HCT116 (cell line): ENCODE data around the gene PLCG2. TPM values are rescaled to one million over a fixed set of nuclear protein-coding genes. Genes with fewer than 3 reads are reported as not detected.
A peak's percentile ranks its signal among the peaks of the same experiment; 100 is the strongest.

Experiments used
- ATAC-seq: fragments of 200-7000 bp; cut with Tn5 transposase; 2 replicates; pipeline ENCODE4 v1.9.1; 2020; ENCODE audit warnings: mild to moderate bottlenecking, moderate library complexity
- BruUV-seq: library from RNA; stranded (reverse); fragments of 400-500 nt; replicated peaks from 2 replicates; lab custom pipeline; 2021; lab: Mats Ljungman, UMichigan
- CTCF ChIA-PET: fragments of 300-600 bp; sonication (Branson Sonifier 250); formaldehyde crosslinking; loops from one replicate; lab custom pipeline; 2021; ENCODE audit warnings: antibody characterized with exemption; lab: Charles Lee
- POLR2A ChIA-PET: fragments of 300-600, 350-600 bp; sonication (Branson Sonifier 250); formaldehyde crosslinking; loops from one replicate; lab custom pipeline; 2021; ENCODE audit warnings: antibody characterized with exemption; lab: Charles Lee
- RAD21 ChIA-PET, 2 experiments: fragments of 300-600 bp; sonication (Branson Sonifier 250); formaldehyde crosslinking; loops; one replicate each; lab custom pipeline; 2023; ENCODE audit warnings: low total read pairs in 2 of 2; ENCODE audit not compliant: uncharacterized antibody in 2 of 2, unreplicated experiment in 2 of 2, low non-redundant PET in 1 of 2; lab: Charles Lee
- DNase-seq: peaks from one replicate; pipeline ENCODE4 v3.0.0-alpha.2; 2010; ENCODE audit warnings: low read depth, low spot score
- H2AFZ ChIP-seq: fragments of 200-600 bp; shearing (Covaris generic), sonication (generic); 2 replicates; pipeline ENCODE4 v1.6.1; 2017; ENCODE audit warnings: low read depth, mixed run types, mixed read lengths, antibody characterized with exemption, low read length; ENCODE audit not compliant: poor library complexity, severe bottlenecking
- H3K27ac ChIP-seq: 2 replicates; pipeline ENCODE4 v1.5.1; 2012; ENCODE audit warnings: low read depth, low read length
- H3K27me3 ChIP-seq: fragments of 200-600 bp; sonication (generic); 2 replicates; pipeline ENCODE4 v1.6.1; 2016; ENCODE audit warnings: mixed run types, low read length, mixed read lengths; ENCODE audit not compliant: insufficient read depth
- H3K36me3 ChIP-seq, 2 experiments: fragments of 200-500 bp in 1 of 2; fragments of 200-600 bp in 1 of 2; sonication (Bioruptor generic) in 1 of 2; sonication (generic) in 1 of 2; 2 replicates each; pipeline versions ENCODE4 v1.5.1 to v1.6.1; 2014 to 2016; ENCODE audit warnings: low read length in 2 of 2, inconsistent platforms in 1 of 2, mixed read lengths in 1 of 2, mixed run types in 1 of 2; ENCODE audit not compliant: insufficient read depth in 2 of 2, control insufficient read depth in 1 of 2
- H3K4me1 ChIP-seq, 2 experiments: fragments of 200-600 bp in 1 of 2; sonication (generic) in 1 of 2; 2 replicates each; pipeline versions ENCODE4 v1.5.1 to v1.6.1; 2012 to 2017; ENCODE audit warnings: low read length in 2 of 2, inconsistent platforms in 1 of 2, mild to moderate bottlenecking in 1 of 2, mixed read lengths in 1 of 2, mixed run types in 1 of 2, moderate library complexity in 1 of 2; ENCODE audit not compliant: insufficient read depth in 2 of 2, control insufficient read depth in 1 of 2
- H3K4me2 ChIP-seq: fragments of 200-600 bp; sonication (generic); 2 replicates; pipeline ENCODE4 v1.6.1; 2017; ENCODE audit warnings: mixed run types, low read length, mixed read lengths
- H3K4me3 ChIP-seq, 2 experiments: fragments of 200-600 bp in 1 of 2; sonication (generic) in 1 of 2; replicated peaks in 1 of 2; 2 replicates each; pipeline ENCODE4 v1.5.1; 2011 to 2016; ENCODE audit warnings: low read length in 2 of 2, control low read depth in 1 of 2, low read depth in 1 of 2, mild to moderate bottlenecking in 1 of 2, mixed read lengths in 1 of 2, mixed run types in 1 of 2
- H3K79me2 ChIP-seq: fragments of 200-600 bp; sonication (generic); 2 replicates; pipeline ENCODE4 v1.6.1; 2017; ENCODE audit warnings: mild to moderate bottlenecking, mixed run types, low read length, moderate library complexity, mixed read lengths; ENCODE audit not compliant: insufficient read depth
- H3K9ac ChIP-seq: fragments of 200-600 bp; sonication (generic); 2 replicates; pipeline ENCODE4 v1.6.1; 2016; ENCODE audit warnings: low read length, mixed read lengths
- H3K9me2 ChIP-seq: fragments of 200-600 bp; sonication (generic), shearing (Covaris generic); 2 replicates; pipeline ENCODE4 v1.6.1; 2017; ENCODE audit warnings: mixed run types, mild to moderate bottlenecking, moderate library complexity; ENCODE audit not compliant: insufficient read depth
- H3K9me3 ChIP-seq, 2 experiments: fragments of 200-500 bp in 1 of 2; fragments of 200-600 bp in 1 of 2; sonication (Bioruptor generic) in 1 of 2; sonication (generic) in 1 of 2; 2 replicates each; pipeline ENCODE4 v1.6.1; 2014 to 2017; ENCODE audit warnings: low read length in 2 of 2, mixed read lengths in 2 of 2, inconsistent platforms in 1 of 2, low read depth in 1 of 2, mild to moderate bottlenecking in 1 of 2, mixed run types in 1 of 2, moderate library complexity in 1 of 2; ENCODE audit not compliant: control insufficient read depth in 1 of 2, insufficient read depth in 1 of 2
- H4K20me1 ChIP-seq: fragments of 200-600 bp; sonication (generic), shearing (Covaris generic); 2 replicates; pipeline ENCODE4 v1.6.1; 2017; ENCODE audit warnings: mixed run types, mild to moderate bottlenecking, moderate library complexity; ENCODE audit not compliant: insufficient read depth
- CBX3 ChIP-seq: IDR thresholded peaks from 2 replicates; pipeline ENCODE4 v1.6.1; 2012; ENCODE audit warnings: low read depth
- EGR1 ChIP-seq: IDR thresholded peaks from 2 replicates; pipeline ENCODE4 v1.6.1; 2012; ENCODE audit warnings: low read depth
- ELF1 ChIP-seq: IDR thresholded peaks from 2 replicates; pipeline ENCODE4 v1.6.1; 2012; ENCODE audit warnings: low read depth, borderline replicate concordance
- EZH2phosphoT487 ChIP-seq: fragments of 200-600 bp; IDR thresholded peaks from 2 replicates; pipeline ENCODE4 v1.6.1; 2018; ENCODE audit warnings: antibody characterized with exemption, borderline replicate concordance
- RAD21 ChIP-seq: IDR thresholded peaks from 2 replicates; pipeline ENCODE4 v1.6.1; 2012; ENCODE audit warnings: low read depth, mild to moderate bottlenecking
- SRF ChIP-seq: IDR thresholded peaks from 2 replicates; pipeline ENCODE4 v1.6.1; 2012; ENCODE audit warnings: low read depth
- TCF7L2 ChIP-seq: IDR thresholded peaks from 2 replicates; pipeline ENCODE4 v1.7.0; 2011; ENCODE audit warnings: borderline replicate concordance, inconsistent platforms; ENCODE audit not compliant: insufficient read depth, insufficient read length; ENCODE audit errors: extremely low read depth
- ZFX ChIP-seq: fragments of 450-650 bp; IDR thresholded peaks from 2 replicates; pipeline ENCODE4 v1.6.1; 2017
- intact Hi-C: fragments of 100-400 bp; cut with micrococcal nuclease; formaldehyde crosslinking; loops from 2 replicates; pipeline ENCODE4 v1.10.0; 2022
- total RNA-seq: library from RNA; stranded (reverse); gene quantifications from one replicate; pipeline ENCODE4 v1.2.1, GENCODE V29; 2021; ENCODE audit not compliant: unreplicated experiment

Gene PLCG2
- total RNA-seq, 1 experiment from 2014 or later, result 31.2 TPM

DNA sequence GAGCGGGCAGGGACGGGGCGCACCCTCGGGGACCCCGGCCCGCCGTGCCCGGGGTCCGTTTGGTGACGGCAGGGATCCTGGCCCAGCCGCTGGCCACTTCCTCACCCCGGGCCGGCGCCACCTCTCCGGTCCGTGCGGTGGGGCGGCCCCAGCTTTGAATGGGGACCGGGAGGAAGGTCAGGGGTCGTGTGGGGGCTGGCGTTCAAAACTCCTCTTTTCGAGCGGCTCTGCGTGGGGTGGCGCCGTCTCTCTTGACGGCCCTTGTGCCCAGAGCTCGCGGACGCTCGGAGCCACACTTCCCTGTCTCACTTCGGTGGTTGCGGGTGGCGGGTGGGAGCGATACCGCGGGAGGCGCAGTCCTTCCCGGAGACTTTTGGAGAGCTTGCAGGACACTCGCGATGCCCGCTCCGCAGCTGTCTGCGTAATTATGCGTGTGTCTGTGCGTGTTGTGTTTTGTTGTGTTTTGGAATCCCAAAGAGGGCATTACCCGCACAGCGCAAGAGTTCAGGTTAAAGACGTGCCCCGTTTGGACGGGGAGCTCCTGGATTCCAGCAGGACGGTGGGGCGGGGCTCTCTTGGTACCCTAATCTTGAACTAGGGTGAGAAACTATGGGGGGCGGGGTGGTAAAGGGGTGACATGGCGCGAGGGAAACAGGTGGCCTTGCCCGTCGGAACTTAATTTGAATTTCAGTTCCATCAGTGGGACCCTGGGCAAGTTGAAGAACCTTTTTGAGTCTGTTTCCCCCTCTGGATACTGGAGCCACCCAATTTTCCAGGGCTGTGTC is 637 bp downstream of the PLCG2 start:
- H3K4me1 ChIP-seq, result peaks cover 0 to 17% of the 10 kb centered on the region in 2 experiments; a peak in 3 of 4 replicates
- peak overlapping the region; percentile 39 for H2AFZ ChIP-seq
- peak overlapping the region; percentile 72 to 93 for H3K4me3 ChIP-seq
- H3K27me3 ChIP-seq, result no peaks in the 10 kb centered on the region
- H3K9me2 ChIP-seq, result no peaks in the 10 kb centered on the region
- peak overlapping the region; percentile 50; the same call in 1 of the 2 replicates for H3K27ac ChIP-seq
- RAD21 ChIA-PET, result no interaction called here
- intact Hi-C loops, result loop anchor here (5.0 kb wide), 1 partner anchor 93 kb away; no protein-coding TSS in a partner anchor
- TF ChIP-seq RAD21 (no peak), ZFX (peak; percentile 6; the same call in 1 of the 2 replicates)
- TF ChIP-seq, all 23 proteins: peak for 1
- no peaks in the 10 kb centered on the region for H3K9me3 ChIP-seq
- ChIA-PET POLR2A (no interaction called here), CTCF (interaction anchor here (0.5 to 1.2 kb wide), 2 partner anchors 13 to 94 kb away, joined by 3 to 4 read pairs; no protein-coding TSS in a partner anchor)
- BruUV-seq, result no TSS peak
- peak overlapping the region; percentile 99 for H3K4me2 ChIP-seq
- no peak for DNase-seq
- H4K20me1 ChIP-seq, result no peaks in the 10 kb centered on the region
- peak overlapping the region; percentile 75 for H3K9ac ChIP-seq
- H3K79me2 ChIP-seq, result no peaks in the 10 kb centered on the region; the same call in 1 of the 2 replicates
- H3K36me3 ChIP-seq, result no peaks in the 10 kb centered on the region
- peak; percentile 37 for ATAC-seq

- intact Hi-C loops, result no loop called here
- Histone ChIP-seq H3K4me2 (peak overlapping the region; percentile 99), H2AFZ (no peak overlapping the region)
- TF ChIP-seq CBX3 (no peak), ELF1 (no peak), TCF7L2 (no peak), EGR1 (no peak), SRF (no peak), EZH2phosphoT487 (no peak), RAD21 (no peak)
- TF ChIP-seq, all 23 proteins: peak for 0
- H3K9me2 ChIP-seq, result no peaks in the 10 kb centered on the region
- ChIA-PET POLR2A (no interaction called here), RAD21 (no interaction called here), CTCF (interaction anchor here (0.5 to 1.2 kb wide), 2 partner anchors 12 to 94 kb away, joined by 3 to 4 read pairs; no protein-coding TSS in a partner anchor)
- no peaks in the 10 kb centered on the region; the same call in 1 of the 2 replicates for H3K79me2 ChIP-seq
- no peaks in the 10 kb centered on the region for H4K20me1 ChIP-seq
- H3K4me3 ChIP-seq, result peak overlapping the region; percentile 72 to 93
- BruUV-seq, result TSS peak; percentile 65
- no peak for DNase-seq
- H3K9me3 ChIP-seq, result no peaks in the 10 kb centered on the region
- H3K36me3 ChIP-seq, result no peaks in the 10 kb centered on the region
- H3K4me1 ChIP-seq, result peaks cover 0 to 17% of the 10 kb centered on the region in 2 experiments; a peak in 3 of 4 replicates
- ATAC-seq, result no peak
- H3K27ac ChIP-seq, result no peak overlapping the region
- peak overlapping the region; percentile 75; the same call in 1 of the 2 replicates for H3K9ac ChIP-seq
- no peaks in the 10 kb centered on the region for H3K27me3 ChIP-seq
These were observed 1.3 kb downstream of the PLCG2 start for GRCh38 chr16:81780350-81780749.
